Testis (tissue), 3 donors: ENCODE data around the gene KAT6B. TPM values are rescaled to one million over a fixed set of nuclear protein-coding genes. Genes with fewer than 3 reads are reported as not detected.

Experiments
- DNase-seq: peaks from one replicate; pipeline ENCODE4 v3.0.0-alpha.2; 2019
- H3K27ac ChIP-seq, 2 donors: fragments of 200-600 bp; sonication (generic); one replicate each; pipeline ENCODE4 v1.5.1; 2019
- H3K27me3 ChIP-seq: fragments of 200-600 bp; sonication (generic); one replicate; pipeline ENCODE4 v1.5.1; 2019
- H3K36me3 ChIP-seq: fragments of 200-600 bp; sonication (generic); one replicate; pipeline ENCODE4 v1.5.1; 2017; ENCODE audit warnings: low read depth; ENCODE audit errors: missing control alignments
- H3K4me1 ChIP-seq: fragments of 200-600 bp; sonication (generic); one replicate; pipeline ENCODE4 v1.5.1; 2019
- H3K4me3 ChIP-seq, 2 donors: fragments of 200-600 bp; sonication (generic); one replicate each; pipeline ENCODE4 v1.5.1; 2017 to 2019
- H3K9me3 ChIP-seq: fragments of 200-600 bp; sonication (generic); one replicate; pipeline ENCODE4 v1.5.1; 2017
- CTCF ChIP-seq, 3 experiments: fragments of 450-650 bp in 2 of 3; fragments of 200-600 bp in 1 of 3; sonication (generic) in 1 of 3; IDR thresholded peaks; one replicate each; pipeline ENCODE4 v1.5.1; 2016 to 2019; ENCODE audit warnings: antibody characterized with exemption in 3 of 3, mild to moderate bottlenecking in 2 of 3, moderate library complexity in 1 of 3
- POLR2A ChIP-seq: fragments of 450-650 bp; IDR thresholded peaks from one replicate; pipeline ENCODE4 v1.6.1; 2017; ENCODE audit warnings: antibody characterized with exemption, mild to moderate bottlenecking, moderate library complexity
- WGBS, 2 donors: methylation state at CpG; one replicate each; pipeline ENCODE4 v1.1.5; 2018; 5-methylcytosine and 5-hydroxymethylcytosine counted together
- intact Hi-C: fragments of 100-400 bp; cut with DNase I; formaldehyde crosslinking; loops from one replicate; pipeline ENCODE4 v1.15.1; 2023; ENCODE audit warnings: low total_unique reads
- polyA plus RNA-seq: library from polyadenylated mRNA; stranded (reverse); fragments of 350-450 nt; fragmentation: Illumina TruSeq; extraction: RNeasy Lipid Tissue Mini Kit (QIAGEN cat#74804); gene quantifications from one replicate; pipeline ENCODE4 v1.2.3, GENCODE V29; 2014; ENCODE audit warnings: low read depth, low replicate concordance; ENCODE audit not compliant: insufficient read depth
- total RNA-seq, 2 donors: library from RNA; depleted of rRNA; stranded (reverse); fragments of >200 nt; gene quantifications; one replicate each; pipeline ENCODE4 v1.2.3, GENCODE V29; 2016

The KAT6B gene
- total and polyA plus RNA-seq, 3 donors from 2014 or later: 23.9 to 109 (median 106) TPM

- H3K27ac ChIP-seq: peak overlapping the region in 1 of 2 donors; percentile 3
- peaks cover 19% of the 10 kb centered on the region for H3K4me1 ChIP-seq
- H3K9me3 ChIP-seq: no peaks in the 10 kb centered on the region
- WGBS, 2 donors: 44 to 54% methylated on average over 2 of the region's 2 CpGs
- no peaks in the 10 kb centered on the region for H3K27me3 ChIP-seq
- no peak for TF ChIP-seq POLR2A
- TF ChIP-seq CTCF (IDR thresholded peaks at IDR 0.05): no peak
- no peak overlapping the region for H3K4me3 ChIP-seq
- DNase-seq: no peak
- H3K36me3 ChIP-seq: no peaks in the 10 kb centered on the region
- intact Hi-C loops: no loop called here
Measured at GRCh38 chr10:74973741-74974392, 147.5 kb downstream of the KAT6B start.

- no peaks in the 10 kb centered on the region for H3K27me3 ChIP-seq
- no peak overlapping the region for H3K27ac ChIP-seq
- no peaks in the 10 kb centered on the region for H3K36me3 ChIP-seq
- TF ChIP-seq CTCF (IDR thresholded peaks at IDR 0.05): no peak
- no peak for TF ChIP-seq POLR2A
- WGBS, 2 donors: 95 to 98% methylated on average over 9 of the region's 9 CpGs
- intact Hi-C loops: no loop called here
- H3K4me1 ChIP-seq: peaks cover 16% of the 10 kb centered on the region
- no peak for DNase-seq
- H3K9me3 ChIP-seq: no peaks in the 10 kb centered on the region
- H3K4me3 ChIP-seq: no peak overlapping the region
Measured at GRCh38 chr10:74975758-74976157, 149.4 kb downstream of the KAT6B start.

- no peaks in the 10 kb centered on the region for H3K36me3 ChIP-seq
- 85 to 87% methylated on average over 6 of the region's 6 CpGs for WGBS, 2 donors
- TF ChIP-seq CTCF (IDR thresholded peaks at IDR 0.05): no peak
- no peak for TF ChIP-seq POLR2A
- no peak overlapping the region for H3K4me3 ChIP-seq
- peaks cover 16% of the 10 kb centered on the region for H3K4me1 ChIP-seq
- no peak for DNase-seq
- no peaks in the 10 kb centered on the region for H3K27me3 ChIP-seq
- intact Hi-C loops: no loop called here
- no peaks in the 10 kb centered on the region for H3K9me3 ChIP-seq
- H3K27ac ChIP-seq: no peak overlapping the region
Measured at GRCh38 chr10:74976565-74976964, 150.2 kb downstream of the KAT6B start.

GRCh38 chr10:74977072-74977471 is 150.7 kb downstream of the KAT6B start:
- WGBS, 2 donors: 92 to 95% methylated on average over 2 of the region's 2 CpGs
- H3K4me1 ChIP-seq: peaks cover 16% of the 10 kb centered on the region
- intact Hi-C loops: no loop called here

More at GRCh38 chr10:74977072-74977471, 150.7 kb downstream of the KAT6B start:
- H3K27me3 ChIP-seq: no peaks in the 10 kb centered on the region
- no peak overlapping the region for H3K4me3 ChIP-seq
- H3K27ac ChIP-seq: no peak overlapping the region
- H3K36me3 ChIP-seq: no peaks in the 10 kb centered on the region
- H3K9me3 ChIP-seq: no peaks in the 10 kb centered on the region
- TF ChIP-seq POLR2A (no peak), CTCF (IDR thresholded peaks at IDR 0.05) (no peak)
- DNase-seq: no peak
